HepG2 (cell line): ENCODE data around the gene KANK4. TPM values are rescaled to one million over a fixed set of nuclear protein-coding genes. Genes with fewer than 3 reads are reported as not detected.
A peak's percentile ranks its signal among the peaks of the same experiment; 100 is the strongest.

Experiments used
- AGO2 ChIP-seq: fragments of 200-400 bp; formaldehyde crosslinking; optimal IDR thresholded peaks from 2 replicates; pipeline ENCODE3; 2017; ENCODE audit warnings: mild to moderate bottlenecking, low read depth, low read length, moderate library complexity
- CHD2 ChIP-seq: IDR thresholded peaks from 2 replicates; pipeline ENCODE4 v1.6.1; 2011; ENCODE audit warnings: low read depth, low read length, improper control_type of control experiment
- KLF12 ChIP-seq: sonication (generic); formaldehyde crosslinking; IDR thresholded peaks from 2 replicates; pipeline ENCODE4 v1.4.0; 2020; ENCODE audit warnings: missing genetic modification reagents, borderline replicate concordance
- NBN ChIP-seq: fragments of 450-650 bp; conservative IDR thresholded peaks from 2 replicates; pipeline ENCODE4 v1.6.1; 2017
- PHF20 ChIP-seq: sonication (generic); formaldehyde crosslinking; IDR thresholded peaks from 2 replicates; pipeline ENCODE4 v1.5.0; 2020; ENCODE audit warnings: mild to moderate bottlenecking, missing genetic modification reagents
- POLR2A ChIP-seq, 2 experiments: IDR thresholded peaks; 2 replicates each; pipeline ENCODE4 v1.6.1; 2011; ENCODE audit warnings: low read depth in 2 of 2, low read length in 2 of 2, mild to moderate bottlenecking in 1 of 2, moderate library complexity in 1 of 2; ENCODE audit not compliant: insufficient read depth in 1 of 2
- SALL1 ChIP-seq: sonication (generic); formaldehyde crosslinking; IDR thresholded peaks from 2 replicates; pipeline ENCODE4 v1.8.0; 2022; ENCODE audit warnings: mild to moderate bottlenecking, missing genetic modification reagents
- WIZ ChIP-seq: sonication (generic); formaldehyde crosslinking; IDR thresholded peaks from 2 replicates; pipeline ENCODE4 v1.5.1; 2020; ENCODE audit warnings: mild to moderate bottlenecking, missing genetic modification reagents
- YY1 ChIP-seq: IDR thresholded peaks from 2 replicates; pipeline ENCODE4 v1.6.1; 2011; ENCODE audit warnings: low read length, low read depth, moderate library complexity, mild to moderate bottlenecking; ENCODE audit not compliant: insufficient read depth, insufficient replicate concordance
- ZEB1 ChIP-seq: IDR thresholded peaks from 2 replicates; pipeline ENCODE4 v1.6.1; 2012; ENCODE audit warnings: mild to moderate bottlenecking, low read depth, inconsistent platforms; ENCODE audit not compliant: insufficient replicate concordance
- ZMAT3 ChIP-seq: sonication (generic); formaldehyde crosslinking; conservative IDR thresholded peaks from 2 replicates; pipeline ENCODE4 v1.7.0; 2021; ENCODE audit warnings: missing genetic modification reagents
- ZNF292 ChIP-seq: sonication (generic); formaldehyde crosslinking; IDR thresholded peaks from 2 replicates; pipeline ENCODE4 v1.8.1; 2022; ENCODE audit warnings: mild to moderate bottlenecking, low read depth, missing genetic modification reagents, borderline replicate concordance
- polyA plus RNA-seq, 8 experiments: library from polyadenylated mRNA; depleted of rRNA in 3 of 8; stranded (reverse) in 7 of 8; unstranded in 1 of 8; fragments of >200 nt; fragmentation: Illumina TruSeq in 4 of 8; extraction: Trizol in 4 of 8; gene quantifications; 2 replicates each; pipeline versions ENCODE4 v1.2.1 to v1.2.3, GENCODE V29; 2011 to 2016; ENCODE audit warnings: low read depth in 4 of 8, missing spikeins in 1 of 8, mixed read lengths in 1 of 8; ENCODE audit not compliant: insufficient read depth in 1 of 8
- total RNA-seq, 5 experiments: library from RNA; depleted of rRNA; stranded (reverse); fragments of >200 nt; fragmentation: Illumina TruSeq; extraction: Trizol; gene quantifications; 2 replicates each; pipeline ENCODE4 v1.2.3, GENCODE V29; 2016; ENCODE audit warnings: low read depth in 1 of 5
- TF ChIP-seq, protein P1 (sequence below): sonication (generic); formaldehyde crosslinking; conservative IDR thresholded peaks from 2 replicates; pipeline ENCODE4 v1.4.0; 2020; ENCODE audit warnings: missing genetic modification reagents
- TF ChIP-seq, protein P2 (sequence below): sonication (generic); formaldehyde crosslinking; conservative IDR thresholded peaks from 2 replicates; pipeline ENCODE4 v1.4.0; 2020; ENCODE audit warnings: missing genetic modification reagents
- TF ChIP-seq, protein P3 (sequence below): sonication (generic); formaldehyde crosslinking; IDR thresholded peaks from 2 replicates; pipeline ENCODE4 v1.4.0; 2020; ENCODE audit warnings: mild to moderate bottlenecking, missing genetic modification reagents
- TF ChIP-seq, protein P4 (sequence below): sonication (generic); formaldehyde crosslinking; IDR thresholded peaks from 2 replicates; pipeline ENCODE4 v1.4.0; 2020; ENCODE audit warnings: missing genetic modification reagents, borderline replicate concordance
- TF ChIP-seq, protein P5 (sequence below): sonication (generic); formaldehyde crosslinking; IDR thresholded peaks from 2 replicates; pipeline ENCODE4 v1.4.0; 2020; ENCODE audit warnings: missing genetic modification reagents

The KANK4 gene
- total and polyA plus RNA-seq, 2 of the 13 experiments (the other 11 are each of a cell fraction or from before 2014, with no cell fraction given), result 16.1 to 25.7 TPM

DNA sequence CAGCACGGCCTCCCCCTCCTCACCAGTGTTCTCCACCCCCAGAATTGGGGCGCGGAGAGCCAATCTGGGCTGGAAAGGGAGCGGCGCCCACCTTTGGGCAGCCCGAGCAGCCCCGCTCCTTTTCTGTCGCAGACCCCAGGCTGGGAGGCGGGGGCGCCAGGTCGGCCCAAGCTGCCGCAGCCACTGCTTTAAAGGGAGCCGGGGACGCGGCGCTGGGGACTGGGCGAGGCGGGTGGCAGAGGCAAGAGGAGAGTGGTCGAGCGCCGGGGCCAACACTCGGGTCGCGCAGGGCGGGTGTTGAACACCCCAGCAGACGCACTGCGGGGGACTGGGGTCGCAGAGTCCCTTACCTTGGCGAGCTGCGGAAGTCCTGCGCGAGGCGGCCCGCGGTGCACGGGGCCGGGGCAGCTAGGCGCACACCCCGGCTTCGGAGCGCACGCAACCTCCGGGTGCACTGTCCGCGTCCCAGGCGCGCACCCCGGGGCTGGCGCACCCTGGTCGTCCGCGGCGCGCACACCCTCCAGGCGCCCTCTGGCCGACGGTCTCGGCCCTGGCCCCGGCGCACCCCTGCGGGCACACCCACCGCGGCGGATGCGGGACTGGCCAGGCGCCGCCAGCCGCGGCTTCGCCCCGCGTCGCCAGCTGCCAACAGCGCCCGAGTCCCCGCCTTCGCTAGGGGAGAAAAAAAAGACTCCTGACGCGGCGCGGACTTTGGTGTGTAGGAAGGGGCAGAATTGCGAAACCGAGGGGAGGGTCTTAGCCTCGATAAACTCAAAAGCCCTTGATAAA is at the start of gene KANK4 (continued):
- TF ChIP-seq, protein P1, sequence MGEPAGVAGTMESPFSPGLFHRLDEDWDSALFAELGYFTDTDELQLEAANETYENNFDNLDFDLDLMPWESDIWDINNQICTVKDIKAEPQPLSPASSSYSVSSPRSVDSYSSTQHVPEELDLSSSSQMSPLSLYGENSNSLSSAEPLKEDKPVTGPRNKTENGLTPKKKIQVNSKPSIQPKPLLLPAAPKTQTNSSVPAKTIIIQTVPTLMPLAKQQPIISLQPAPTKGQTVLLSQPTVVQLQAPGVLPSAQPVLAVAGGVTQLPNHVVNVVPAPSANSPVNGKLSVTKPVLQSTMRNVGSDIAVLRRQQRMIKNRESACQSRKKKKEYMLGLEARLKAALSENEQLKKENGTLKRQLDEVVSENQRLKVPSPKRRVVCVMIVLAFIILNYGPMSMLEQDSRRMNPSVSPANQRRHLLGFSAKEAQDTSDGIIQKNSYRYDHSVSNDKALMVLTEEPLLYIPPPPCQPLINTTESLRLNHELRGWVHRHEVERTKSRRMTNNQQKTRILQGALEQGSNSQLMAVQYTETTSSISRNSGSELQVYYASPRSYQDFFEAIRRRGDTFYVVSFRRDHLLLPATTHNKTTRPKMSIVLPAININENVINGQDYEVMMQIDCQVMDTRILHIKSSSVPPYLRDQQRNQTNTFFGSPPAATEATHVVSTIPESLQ (CRISPR knock-in tag), result no peak
- TF ChIP-seq, protein P2, sequence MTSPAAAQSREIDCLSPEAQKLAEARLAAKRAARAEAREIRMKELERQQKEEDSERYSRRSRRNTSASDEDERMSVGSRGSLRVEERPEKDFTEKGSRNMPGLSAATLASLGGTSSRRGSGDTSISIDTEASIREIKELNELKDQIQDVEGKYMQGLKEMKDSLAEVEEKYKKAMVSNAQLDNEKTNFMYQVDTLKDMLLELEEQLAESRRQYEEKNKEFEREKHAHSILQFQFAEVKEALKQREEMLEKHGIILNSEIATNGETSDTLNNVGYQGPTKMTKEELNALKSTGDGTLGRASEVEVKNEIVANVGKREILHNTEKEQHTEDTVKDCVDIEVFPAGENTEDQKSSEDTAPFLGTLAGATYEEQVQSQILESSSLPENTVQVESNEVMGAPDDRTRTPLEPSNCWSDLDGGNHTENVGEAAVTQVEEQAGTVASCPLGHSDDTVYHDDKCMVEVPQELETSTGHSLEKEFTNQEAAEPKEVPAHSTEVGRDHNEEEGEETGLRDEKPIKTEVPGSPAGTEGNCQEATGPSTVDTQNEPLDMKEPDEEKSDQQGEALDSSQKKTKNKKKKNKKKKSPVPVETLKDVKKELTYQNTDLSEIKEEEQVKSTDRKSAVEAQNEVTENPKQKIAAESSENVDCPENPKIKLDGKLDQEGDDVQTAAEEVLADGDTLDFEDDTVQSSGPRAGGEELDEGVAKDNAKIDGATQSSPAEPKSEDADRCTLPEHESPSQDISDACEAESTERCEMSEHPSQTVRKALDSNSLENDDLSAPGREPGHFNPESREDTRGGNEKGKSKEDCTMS (CRISPR knock-in tag), result no peak
- TF ChIP-seq AGO2, result peak; percentile 54
- TF ChIP-seq NBN, result no peak
- peak; percentile 35 for TF ChIP-seq YY1
- TF ChIP-seq, protein P3, sequence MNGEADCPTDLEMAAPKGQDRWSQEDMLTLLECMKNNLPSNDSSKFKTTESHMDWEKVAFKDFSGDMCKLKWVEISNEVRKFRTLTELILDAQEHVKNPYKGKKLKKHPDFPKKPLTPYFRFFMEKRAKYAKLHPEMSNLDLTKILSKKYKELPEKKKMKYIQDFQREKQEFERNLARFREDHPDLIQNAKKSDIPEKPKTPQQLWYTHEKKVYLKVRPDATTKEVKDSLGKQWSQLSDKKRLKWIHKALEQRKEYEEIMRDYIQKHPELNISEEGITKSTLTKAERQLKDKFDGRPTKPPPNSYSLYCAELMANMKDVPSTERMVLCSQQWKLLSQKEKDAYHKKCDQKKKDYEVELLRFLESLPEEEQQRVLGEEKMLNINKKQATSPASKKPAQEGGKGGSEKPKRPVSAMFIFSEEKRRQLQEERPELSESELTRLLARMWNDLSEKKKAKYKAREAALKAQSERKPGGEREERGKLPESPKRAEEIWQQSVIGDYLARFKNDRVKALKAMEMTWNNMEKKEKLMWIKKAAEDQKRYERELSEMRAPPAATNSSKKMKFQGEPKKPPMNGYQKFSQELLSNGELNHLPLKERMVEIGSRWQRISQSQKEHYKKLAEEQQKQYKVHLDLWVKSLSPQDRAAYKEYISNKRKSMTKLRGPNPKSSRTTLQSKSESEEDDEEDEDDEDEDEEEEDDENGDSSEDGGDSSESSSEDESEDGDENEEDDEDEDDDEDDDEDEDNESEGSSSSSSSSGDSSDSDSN (CRISPR knock-in tag), result peak; percentile 80
- 0 out of 2 replicates have a peak, but pooled peaks have one; percentile 36 for TF ChIP-seq ZMAT3 (CRISPR knock-in tag)
- TF ChIP-seq ZNF292, result peak; percentile 54; the same call in 1 of the 2 replicates
- peak; percentile 30; the same call in 1 of the 2 replicates for TF ChIP-seq SALL1
- no peak for TF ChIP-seq CHD2
- no peak for TF ChIP-seq WIZ (CRISPR knock-in tag)
- TF ChIP-seq, protein P4, sequence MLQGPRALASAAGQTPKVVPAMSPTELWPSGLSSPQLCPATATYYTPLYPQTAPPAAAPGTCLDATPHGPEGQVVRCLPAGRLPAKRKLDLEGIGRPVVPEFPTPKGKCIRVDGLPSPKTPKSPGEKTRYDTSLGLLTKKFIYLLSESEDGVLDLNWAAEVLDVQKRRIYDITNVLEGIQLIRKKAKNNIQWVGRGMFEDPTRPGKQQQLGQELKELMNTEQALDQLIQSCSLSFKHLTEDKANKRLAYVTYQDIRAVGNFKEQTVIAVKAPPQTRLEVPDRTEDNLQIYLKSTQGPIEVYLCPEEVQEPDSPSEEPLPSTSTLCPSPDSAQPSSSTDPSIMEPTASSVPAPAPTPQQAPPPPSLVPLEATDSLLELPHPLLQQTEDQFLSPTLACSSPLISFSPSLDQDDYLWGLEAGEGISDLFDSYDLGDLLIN (CRISPR knock-in tag), result 0 out of 2 replicates have a peak, but pooled peaks have one; percentile 37
- TF ChIP-seq POLR2A (IDR thresholded peaks at IDR 0.05; ENCODE audit: insufficient read depth in 1 of 2, low read depth in 2 of 2, low read length in 2 of 2), result peak in 1 of 2 experiments; percentile 57; a peak in 1 of 4 replicates
- TF ChIP-seq ZEB1, result no peak
- peak; percentile 56; the same call in 1 of the 2 replicates for TF ChIP-seq KLF12 (CRISPR knock-in tag)
- peak; percentile 40; the same call in 1 of the 2 replicates for TF ChIP-seq PHF20 (CRISPR knock-in tag)
- TF ChIP-seq, protein P5, sequence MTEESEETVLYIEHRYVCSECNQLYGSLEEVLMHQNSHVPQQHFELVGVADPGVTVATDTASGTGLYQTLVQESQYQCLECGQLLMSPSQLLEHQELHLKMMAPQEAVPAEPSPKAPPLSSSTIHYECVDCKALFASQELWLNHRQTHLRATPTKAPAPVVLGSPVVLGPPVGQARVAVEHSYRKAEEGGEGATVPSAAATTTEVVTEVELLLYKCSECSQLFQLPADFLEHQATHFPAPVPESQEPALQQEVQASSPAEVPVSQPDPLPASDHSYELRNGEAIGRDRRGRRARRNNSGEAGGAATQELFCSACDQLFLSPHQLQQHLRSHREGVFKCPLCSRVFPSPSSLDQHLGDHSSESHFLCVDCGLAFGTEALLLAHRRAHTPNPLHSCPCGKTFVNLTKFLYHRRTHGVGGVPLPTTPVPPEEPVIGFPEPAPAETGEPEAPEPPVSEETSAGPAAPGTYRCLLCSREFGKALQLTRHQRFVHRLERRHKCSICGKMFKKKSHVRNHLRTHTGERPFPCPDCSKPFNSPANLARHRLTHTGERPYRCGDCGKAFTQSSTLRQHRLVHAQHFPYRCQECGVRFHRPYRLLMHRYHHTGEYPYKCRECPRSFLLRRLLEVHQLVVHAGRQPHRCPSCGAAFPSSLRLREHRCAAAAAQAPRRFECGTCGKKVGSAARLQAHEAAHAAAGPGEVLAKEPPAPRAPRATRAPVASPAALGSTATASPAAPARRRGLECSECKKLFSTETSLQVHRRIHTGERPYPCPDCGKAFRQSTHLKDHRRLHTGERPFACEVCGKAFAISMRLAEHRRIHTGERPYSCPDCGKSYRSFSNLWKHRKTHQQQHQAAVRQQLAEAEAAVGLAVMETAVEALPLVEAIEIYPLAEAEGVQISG (CRISPR knock-in tag), result 0 out of 2 replicates have a peak, but pooled peaks have one; percentile 26
